Activated naive CD4-positive, alpha-beta T cell treated with Interleukin-2 at 50 U/mL for 16 hours (primary cell): Measurements from ENCODE around the gene IGF2R.
"Not testable (repeated sequence)": the region's sequence is repeated elsewhere in the genome, so short reads cannot be mapped to it uniquely, and the experiment has no call there.

Experiments
- DNase-seq: peaks from one replicate; pipeline ENCODE4 v3.0.0-alpha.2; 2020

IGF2R gene

GRCh38 chr6:160082627-160083026 lies 113.7 kb downstream of the IGF2R start:
- DNase-seq: no peak

GRCh38 chr6:160084198-160084776 lies 115.4 kb downstream of the IGF2R start:
- no peak for DNase-seq

- no peak for DNase-seq
Measured at GRCh38 chr6:160085226-160085625, 116.3 kb downstream of the IGF2R start.

- no peak for DNase-seq
Measured at GRCh38 chr6:160085713-160086505, 117.0 kb downstream of the IGF2R start.

- DNase-seq: no peak
Measured at GRCh38 chr6:160086754-160087153, 117.9 kb downstream of the IGF2R start.

- no peak for DNase-seq
Measured at GRCh38 chr6:160088069-160088783, 119.3 kb downstream of the IGF2R start.

GRCh38 chr6:160088784-160089533 lies 120.1 kb downstream of the IGF2R start:
- no peak for DNase-seq

- DNase-seq: no peak
Measured at GRCh38 chr6:160089534-160089897, 120.6 kb downstream of the IGF2R start.

- DNase-seq: not testable (repeated sequence)
Measured at GRCh38 chr6:160090442-160091239, 121.8 kb downstream of the IGF2R start.

- not testable (repeated sequence) for DNase-seq
Measured at GRCh38 chr6:160092176-160092575, 123.3 kb downstream of the IGF2R start.

- DNase-seq: no peak
Measured at GRCh38 chr6:160092602-160093001, 123.7 kb downstream of the IGF2R start.

- no peak for DNase-seq
Measured at GRCh38 chr6:160093061-160093460, 124.2 kb downstream of the IGF2R start.

GRCh38 chr6:160093946-160094345 lies 125.1 kb downstream of the IGF2R start:
- DNase-seq: no peak

GRCh38 chr6:160095146-160095845 lies 126.4 kb downstream of the IGF2R start:
- no peak for DNase-seq

- DNase-seq: no peak
Measured at GRCh38 chr6:160101277-160102205, 132.7 kb downstream of the IGF2R start.

- no peak for DNase-seq
Measured at GRCh38 chr6:160102399-160102798, 133.5 kb downstream of the IGF2R start.

GRCh38 chr6:160102956-160103824 lies 134.3 kb downstream of the IGF2R start:
- DNase-seq: no peak

- no peak for DNase-seq
Measured at GRCh38 chr6:160103825-160104100, 134.9 kb downstream of the IGF2R start.

GRCh38 chr6:160104821-160105517 lies 136.1 kb downstream of the IGF2R start:
- DNase-seq: no peak
